Amniotic stem cell (primary cell): Measurements from ENCODE around the gene TSNAX.
"Not testable (repeated sequence)": the region's sequence is repeated elsewhere in the genome, so short reads cannot be mapped to it uniquely, and the experiment has no call there.

Experiments used
- DNase-seq: peaks from one replicate; lab custom pipeline; 2025; lab: John Stamatoyannopoulos, UW

TSNAX gene, protein sequence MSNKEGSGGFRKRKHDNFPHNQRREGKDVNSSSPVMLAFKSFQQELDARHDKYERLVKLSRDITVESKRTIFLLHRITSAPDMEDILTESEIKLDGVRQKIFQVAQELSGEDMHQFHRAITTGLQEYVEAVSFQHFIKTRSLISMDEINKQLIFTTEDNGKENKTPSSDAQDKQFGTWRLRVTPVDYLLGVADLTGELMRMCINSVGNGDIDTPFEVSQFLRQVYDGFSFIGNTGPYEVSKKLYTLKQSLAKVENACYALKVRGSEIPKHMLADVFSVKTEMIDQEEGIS

GRCh38 chr1:231528172-231529029 lies at the start of gene TSNAX:
TSNAX (plus strand) TSS chr1:231528669; CDS start chr1:231528811, 142 bp downstream.
- peak; percentile 80 for DNase-seq

GRCh38 chr1:231478811-231479210 lies 49.7 kb upstream of the TSNAX start:
- DNase-seq: no peak

- no peak for DNase-seq
These were observed 48.5 kb upstream of the TSNAX start for GRCh38 chr1:231480008-231480407.

DNA sequence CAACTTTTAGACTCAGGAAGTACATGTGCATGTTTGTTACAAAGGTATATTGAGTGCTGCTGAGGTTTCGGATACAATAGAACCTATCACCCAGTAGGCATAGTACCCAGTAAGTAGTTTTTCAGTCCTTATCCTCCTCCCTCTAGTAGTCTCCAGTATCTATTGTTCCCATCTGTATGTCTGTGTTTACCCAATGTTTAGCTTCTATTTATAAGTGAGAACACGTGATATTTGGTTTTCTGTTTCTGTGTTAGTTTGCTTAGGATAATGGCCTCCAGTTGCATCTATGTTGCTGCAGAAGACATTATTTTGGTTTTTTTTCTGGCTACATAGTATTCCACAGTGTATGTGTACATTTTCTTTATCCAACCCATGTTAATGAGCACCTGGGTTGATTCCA lies 47.2 kb upstream of the TSNAX start:
- no peak for DNase-seq

- DNase-seq: no peak
These were observed 43.3 kb upstream of the TSNAX start for GRCh38 chr1:231485029-231485784.

DNA sequence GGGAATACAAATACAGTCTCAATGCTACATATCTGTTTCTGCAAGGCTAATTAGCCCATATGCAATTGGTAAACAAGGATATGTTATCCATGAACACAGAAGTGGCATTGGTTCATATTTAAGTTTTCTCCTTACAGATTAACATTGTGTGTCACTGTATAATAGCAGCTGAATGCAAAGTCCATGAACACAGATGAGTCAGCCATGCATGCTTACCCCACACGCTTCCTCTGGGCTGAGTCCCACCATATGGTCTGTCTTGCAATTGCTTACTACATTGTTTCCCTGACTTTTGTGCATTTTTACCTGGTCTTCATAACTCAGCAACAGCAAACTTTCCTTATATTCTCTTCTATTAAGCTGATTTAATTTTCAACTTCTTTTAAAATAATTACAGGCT lies 41.5 kb upstream of the TSNAX start:
- no peak for DNase-seq

GRCh38 chr1:231487910-231488309 lies 40.6 kb upstream of the TSNAX start:
- DNase-seq: no peak

GRCh38 chr1:231493421-231494185 lies 34.9 kb upstream of the TSNAX start:
- no peak for DNase-seq

DNA sequence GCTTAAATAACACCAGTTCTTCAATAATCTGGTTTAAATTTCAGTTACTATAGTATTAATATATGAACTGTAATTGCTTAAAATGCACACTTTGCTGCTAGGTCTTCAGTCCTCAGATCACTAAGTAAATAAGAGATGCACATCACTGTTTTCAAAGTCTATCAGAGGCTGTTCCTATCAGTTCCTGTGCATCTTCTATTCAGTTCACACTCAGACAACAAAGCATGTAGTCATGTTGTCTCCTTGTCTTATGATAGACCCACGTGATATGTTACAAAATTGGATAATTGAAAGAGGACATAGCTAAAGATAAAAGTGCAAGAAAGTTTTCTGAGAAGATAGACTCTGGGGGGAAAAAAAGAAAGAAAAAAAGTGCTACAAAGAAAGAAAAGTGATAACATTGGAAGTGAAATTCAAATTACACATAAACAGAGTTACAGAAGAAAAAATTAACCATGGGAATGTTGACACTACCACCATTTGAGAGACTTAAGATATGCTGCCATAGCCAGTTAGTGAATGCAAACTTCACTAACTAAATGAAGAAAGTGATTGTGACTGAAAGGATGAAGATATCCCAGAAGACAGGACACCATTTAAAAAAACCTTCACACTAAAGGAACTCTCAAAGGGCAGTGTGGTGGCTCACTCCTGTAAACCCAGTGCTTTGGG lies 33.9 kb upstream of the TSNAX start:
- no peak for DNase-seq

DNA sequence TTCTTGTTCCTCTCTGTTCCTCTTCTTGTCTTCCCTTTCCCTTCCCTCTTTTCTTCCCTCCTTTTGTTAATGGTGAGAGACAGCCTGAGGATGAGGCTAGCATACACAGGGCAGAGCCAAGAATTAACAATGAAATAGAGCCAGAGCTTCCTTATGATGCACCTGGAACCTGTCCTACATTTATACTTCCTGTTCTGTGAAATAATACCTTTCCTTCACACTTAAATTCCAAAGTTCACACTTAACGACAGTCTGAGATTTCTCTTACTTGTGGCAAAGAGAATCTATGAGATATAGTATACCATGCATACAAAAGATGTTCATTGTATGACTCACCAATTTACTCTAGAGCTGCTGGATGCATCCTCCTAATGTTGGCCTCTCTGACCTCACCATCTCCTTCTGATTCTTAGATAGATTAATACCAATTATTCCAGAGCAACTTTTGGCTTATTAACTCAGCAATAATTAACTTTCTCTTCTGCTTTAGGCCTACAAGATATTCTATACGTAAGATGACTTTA lies 30.8 kb upstream of the TSNAX start:
- no peak for DNase-seq

GRCh38 chr1:231499148-231499763 lies 29.2 kb upstream of the TSNAX start:
- no peak for DNase-seq

DNA sequence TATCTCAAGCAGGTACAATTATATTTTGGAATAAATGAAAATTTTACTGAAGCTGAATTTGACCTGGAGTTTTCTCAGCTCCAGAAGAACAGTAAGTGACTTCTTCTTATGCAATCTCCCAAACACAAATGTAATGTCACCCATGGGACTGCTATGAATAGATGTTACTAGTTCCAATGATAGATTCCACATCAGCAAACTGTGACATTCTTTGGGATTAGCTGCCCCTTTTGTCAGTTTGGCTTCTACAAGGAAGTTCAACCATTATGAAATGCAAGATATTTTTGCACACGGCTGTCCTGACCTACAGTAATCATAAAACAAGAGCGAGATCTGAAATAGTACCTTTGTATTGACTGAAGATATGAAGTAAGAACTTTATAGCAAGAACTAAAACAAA lies 27.8 kb upstream of the TSNAX start:
- no peak for DNase-seq

GRCh38 chr1:231503168-231503567 lies 25.3 kb upstream of the TSNAX start:
- not testable (repeated sequence) for DNase-seq

GRCh38 chr1:231507476-231508355 lies 20.8 kb upstream of the TSNAX start:
- DNase-seq: no peak

- DNase-seq: no peak
These were observed 20.0 kb upstream of the TSNAX start for GRCh38 chr1:231508497-231508896.

DNA sequence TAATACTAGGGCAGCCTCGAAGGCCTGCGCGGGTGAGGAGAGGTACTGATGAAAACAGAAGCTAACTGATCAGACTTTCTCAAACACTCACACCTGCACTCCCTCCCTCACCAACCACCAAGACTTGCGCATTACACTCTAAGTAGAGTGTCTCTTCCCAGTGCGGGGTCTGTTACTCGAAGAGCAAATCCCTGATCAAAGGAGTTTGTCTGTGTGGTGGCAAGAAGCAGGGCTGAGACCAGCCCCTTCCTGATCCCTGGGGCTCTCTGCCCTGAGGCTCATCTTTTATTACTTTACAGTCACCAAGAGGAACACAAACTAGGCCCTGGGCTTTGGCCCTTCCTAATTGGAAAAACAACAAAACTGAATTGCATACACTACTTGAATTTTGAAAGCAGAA lies 19.5 kb upstream of the TSNAX start:
- DNase-seq: no peak

GRCh38 chr1:231512147-231512698 lies 16.2 kb upstream of the TSNAX start:
- no peak for DNase-seq

GRCh38 chr1:231515748-231516147 lies 12.7 kb upstream of the TSNAX start:
- no peak for DNase-seq

- no peak for DNase-seq
These were observed 11.4 kb upstream of the TSNAX start for GRCh38 chr1:231517076-231517475.
